ENCODE measurements around the gene SRSF7.

The SRSF7 gene

DNA sequence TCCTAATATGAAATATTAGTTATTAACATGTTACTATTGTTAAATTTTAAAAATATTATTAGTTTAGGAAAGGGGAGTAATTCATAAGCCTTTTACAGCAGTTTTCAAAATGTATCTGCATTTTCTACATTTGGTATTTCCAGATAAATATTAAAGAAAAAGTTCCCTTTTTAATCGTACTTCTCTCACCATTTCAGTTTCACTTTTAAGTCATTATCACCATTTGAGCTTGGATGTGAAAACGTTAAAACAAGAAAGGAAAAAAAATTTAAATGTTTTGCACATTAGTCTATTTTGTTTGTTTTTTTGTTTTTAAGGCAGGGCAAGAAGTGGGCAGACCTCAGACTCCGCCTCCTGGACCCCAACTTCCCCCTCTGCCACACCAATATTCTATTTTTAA lies 3.3 kb upstream of the SRSF7 start:
- TF ChIP-seq TAF1 (IDR thresholded peaks at IDR 0.05; ENCODE audit: borderline replicate concordance, insufficient read depth, low read length) (no peak), REST (IDR thresholded peaks at IDR 0.05; ENCODE audit: insufficient read depth in 1 of 2, low read depth in 2 of 2, low read length in 2 of 2) (no peak), POLR2AphosphoS5 (IDR thresholded peaks at IDR 0.05; ENCODE audit: low read depth, low read length) (no peak), FOXP2 (optimal IDR thresholded peaks at IDR 0.05; ENCODE audit: borderline replicate concordance, extremely low read depth, extremely low read length, insufficient read depth) (no peak), SIN3A (IDR thresholded peaks at IDR 0.05; ENCODE audit: borderline replicate concordance, insufficient read depth, low read length) (no peak)

- TF ChIP-seq REST (IDR thresholded peaks at IDR 0.05; ENCODE audit: insufficient read depth in 1 of 2, low read depth in 2 of 2, low read length in 2 of 2) (no peak), FOXP2 (optimal IDR thresholded peaks at IDR 0.05; ENCODE audit: borderline replicate concordance, extremely low read depth, extremely low read length, insufficient read depth) (no peak), SIN3A (IDR thresholded peaks at IDR 0.05; ENCODE audit: borderline replicate concordance, insufficient read depth, low read length) (no peak), POLR2AphosphoS5 (IDR thresholded peaks at IDR 0.05; ENCODE audit: low read depth, low read length) (no peak), TAF1 (IDR thresholded peaks at IDR 0.05; ENCODE audit: borderline replicate concordance, insufficient read depth, low read length) (no peak)
These were observed 2.9 kb upstream of the SRSF7 start for GRCh38 chr2:38754049-38754448.

GRCh38 chr2:38751596-38752410 lies 642 bp upstream of the SRSF7 start:
- TF ChIP-seq SIN3A (IDR thresholded peaks at IDR 0.05; ENCODE audit: borderline replicate concordance, insufficient read depth, low read length) (no peak), POLR2AphosphoS5 (IDR thresholded peaks at IDR 0.05; ENCODE audit: low read depth, low read length) (no peak), REST (IDR thresholded peaks at IDR 0.05; ENCODE audit: insufficient read depth in 1 of 2, low read depth in 2 of 2, low read length in 2 of 2) (no peak), FOXP2 (optimal IDR thresholded peaks at IDR 0.05; ENCODE audit: borderline replicate concordance, extremely low read depth, extremely low read length, insufficient read depth) (no peak), TAF1 (IDR thresholded peaks at IDR 0.05; ENCODE audit: borderline replicate concordance, insufficient read depth, low read length) (no peak)

GRCh38 chr2:38750011-38750890 lies 910 bp downstream of the SRSF7 start:
- TF ChIP-seq FOXP2 (optimal IDR thresholded peaks at IDR 0.05; ENCODE audit: borderline replicate concordance, extremely low read depth, extremely low read length, insufficient read depth) (no peak), SIN3A (IDR thresholded peaks at IDR 0.05; ENCODE audit: borderline replicate concordance, insufficient read depth, low read length) (0 out of 2 replicates have a peak, but pooled peaks have one; percentile 29)

DNA sequence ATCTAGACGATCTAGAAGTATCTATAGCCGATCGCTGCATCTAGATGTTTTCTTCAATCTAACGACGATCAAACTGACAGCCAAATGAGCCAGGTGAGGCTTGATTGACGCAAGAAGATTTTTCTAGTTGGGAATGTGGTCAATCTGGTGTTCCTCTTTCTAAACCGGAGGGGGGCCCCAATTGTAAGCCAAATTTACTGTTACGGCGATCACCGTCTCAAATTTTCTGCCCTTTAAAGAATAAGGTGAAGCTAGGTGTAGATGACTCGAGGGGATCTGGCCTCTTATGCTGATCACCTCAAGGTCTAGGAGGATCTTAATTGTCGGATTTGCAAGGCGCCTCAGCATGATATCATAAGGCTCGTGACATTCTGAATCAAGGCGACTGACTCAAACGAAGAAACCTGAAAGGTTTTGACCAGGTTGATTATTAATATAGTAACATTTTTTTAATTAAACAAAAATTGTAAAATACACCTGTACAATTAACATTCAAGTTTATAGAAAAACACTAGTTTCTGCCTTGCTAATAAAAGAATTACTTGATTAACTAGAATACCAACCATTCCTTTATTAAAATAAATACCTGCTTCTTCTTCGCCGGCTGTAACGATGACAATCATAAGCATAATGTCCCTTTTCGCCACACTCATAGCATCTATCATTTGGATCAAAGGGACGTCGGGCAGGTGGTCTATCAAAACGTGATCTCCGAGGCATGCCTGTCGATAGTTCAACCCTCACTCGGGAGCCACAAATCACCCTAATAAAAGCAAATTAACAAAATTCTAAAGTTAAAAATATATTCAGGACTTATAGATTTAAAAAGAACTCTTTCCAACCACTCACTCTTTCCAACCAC lies 2.0 kb downstream of the SRSF7 start:
- TF ChIP-seq FOXP2 (optimal IDR thresholded peaks at IDR 0.05; ENCODE audit: borderline replicate concordance, extremely low read depth, extremely low read length, insufficient read depth) = no peak
- TF ChIP-seq REST (IDR thresholded peaks at IDR 0.05; ENCODE audit: insufficient read depth in 1 of 2, low read depth in 2 of 2, low read length in 2 of 2) = no peak
- TF ChIP-seq SIN3A (IDR thresholded peaks at IDR 0.05; ENCODE audit: borderline replicate concordance, insufficient read depth, low read length) = no peak
- TF ChIP-seq TAF1 (IDR thresholded peaks at IDR 0.05; ENCODE audit: borderline replicate concordance, insufficient read depth, low read length) = no peak
- no peak; the same call in 1 of the 2 replicates for TF ChIP-seq POLR2AphosphoS5 (IDR thresholded peaks at IDR 0.05; ENCODE audit: low read depth, low read length)
